ENCODE data around the gene TWNK. TPM values are rescaled to one million over a fixed set of nuclear protein-coding genes. Genes with fewer than 3 reads are reported as not detected.

TWNK gene
- total RNA-seq, 2 experiments from 2014 or later = 2.7 to 2.8 TPM

DNA sequence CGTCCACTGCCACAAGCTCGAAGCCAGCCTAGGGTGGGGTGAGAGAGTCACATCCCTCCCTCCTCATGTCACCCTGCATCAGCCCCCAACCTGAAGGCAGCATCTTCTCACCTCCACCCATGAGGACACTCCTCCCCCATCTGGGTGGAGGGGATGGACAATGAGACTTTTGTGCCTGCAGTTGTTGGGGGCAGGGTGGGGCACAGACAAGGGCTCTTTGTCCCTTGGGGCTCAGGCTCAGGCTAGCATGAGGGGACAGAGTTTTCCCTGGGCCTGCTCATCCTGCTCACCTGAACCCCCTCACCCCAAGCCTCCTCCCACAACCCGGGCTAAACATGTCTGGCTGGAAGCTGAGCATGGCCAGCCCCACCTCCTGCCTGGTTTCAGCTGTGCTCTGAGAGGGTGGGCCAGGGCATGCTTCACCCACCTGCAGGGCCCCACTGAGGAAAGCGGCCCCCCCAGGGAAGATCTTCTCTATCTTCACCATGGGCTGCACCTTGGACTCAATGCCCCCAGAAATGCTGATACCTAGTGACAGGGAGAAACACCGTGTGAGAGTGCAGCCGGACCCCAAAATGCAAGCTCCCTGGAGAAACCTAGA is 21.6 kb downstream of the TWNK start:
- CTCF ChIA-PET = interaction anchor here (1.5 kb wide), 1 partner anchor 11 kb away, joined by 5 read pairs; no protein-coding TSS in a partner anchor
- ATAC-seq (ENCODE audit: poor library complexity) (no peak), DNase-seq (no peak)
- Mint-ChIP-seq H3K9me3 (no peaks in the 10 kb centered on the region), H3K4me3 (no peak overlapping the region), H3K27ac (no peak overlapping the region), H3K4me1 (ENCODE audit: low read depth) (peaks cover 9% of the 10 kb centered on the region), H3K36me3 (ENCODE audit: low read depth) (no peaks in the 10 kb centered on the region), H3K27me3 (peaks cover 6% of the 10 kb centered on the region)
- intact Hi-C loops (cut with DNase I, micrococcal nuclease) = no loop called here
- peaks cover 2% of the 10 kb centered on the region for H3K36me3 ChIP-seq (ENCODE audit: insufficient read depth, low read length)
- no peak overlapping the region for H3K27ac ChIP-seq (ENCODE audit: low read depth in 1 of 2, low read length in 2 of 2)
- no peaks in the 10 kb centered on the region for H3K27me3 ChIP-seq (ENCODE audit: control insufficient read depth in 1 of 2, insufficient read depth in 2 of 2, low read length in 2 of 2)
- H3K9me3 ChIP-seq (ENCODE audit: control insufficient read depth in 1 of 2, insufficient read depth in 1 of 2, low read length in 2 of 2) = no peaks in the 10 kb centered on the region
- H3K4me1 ChIP-seq (ENCODE audit: insufficient read depth, low read length) = peaks cover 13% of the 10 kb centered on the region
- TF ChIP-seq, protein P1, sequence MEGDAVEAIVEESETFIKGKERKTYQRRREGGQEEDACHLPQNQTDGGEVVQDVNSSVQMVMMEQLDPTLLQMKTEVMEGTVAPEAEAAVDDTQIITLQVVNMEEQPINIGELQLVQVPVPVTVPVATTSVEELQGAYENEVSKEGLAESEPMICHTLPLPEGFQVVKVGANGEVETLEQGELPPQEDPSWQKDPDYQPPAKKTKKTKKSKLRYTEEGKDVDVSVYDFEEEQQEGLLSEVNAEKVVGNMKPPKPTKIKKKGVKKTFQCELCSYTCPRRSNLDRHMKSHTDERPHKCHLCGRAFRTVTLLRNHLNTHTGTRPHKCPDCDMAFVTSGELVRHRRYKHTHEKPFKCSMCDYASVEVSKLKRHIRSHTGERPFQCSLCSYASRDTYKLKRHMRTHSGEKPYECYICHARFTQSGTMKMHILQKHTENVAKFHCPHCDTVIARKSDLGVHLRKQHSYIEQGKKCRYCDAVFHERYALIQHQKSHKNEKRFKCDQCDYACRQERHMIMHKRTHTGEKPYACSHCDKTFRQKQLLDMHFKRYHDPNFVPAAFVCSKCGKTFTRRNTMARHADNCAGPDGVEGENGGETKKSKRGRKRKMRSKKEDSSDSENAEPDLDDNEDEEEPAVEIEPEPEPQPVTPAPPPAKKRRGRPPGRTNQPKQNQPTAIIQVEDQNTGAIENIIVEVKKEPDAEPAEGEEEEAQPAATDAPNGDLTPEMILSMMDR (IDR thresholded peaks at IDR 0.05) = no peak
- POLR2A ChIA-PET = no interaction called here
- H3K4me3 ChIP-seq (ENCODE audit: low read length) = no peak overlapping the region

DNA sequence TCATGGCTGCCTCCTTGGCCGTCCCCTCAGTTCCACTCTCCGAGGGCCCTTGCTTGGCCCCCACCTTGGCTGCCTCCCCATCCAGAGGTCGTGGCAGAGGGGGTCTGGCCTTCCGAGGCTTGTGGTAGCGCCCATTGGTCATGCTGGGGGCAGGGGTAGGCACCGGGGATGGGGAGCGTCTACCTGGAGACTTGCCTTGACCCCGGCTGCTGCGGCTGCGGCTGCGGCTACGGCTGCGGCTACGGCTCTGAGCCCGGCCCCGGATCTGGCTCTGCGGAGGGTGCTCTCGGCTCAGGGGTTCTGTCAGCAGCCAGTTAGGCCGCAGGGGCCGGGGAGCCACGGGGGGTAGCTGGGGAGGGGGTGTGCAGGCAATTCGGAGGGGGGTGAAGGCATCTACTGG is 23.0 kb downstream of the TWNK start:
- H3K9me3 Mint-ChIP-seq = no peaks in the 10 kb centered on the region
- TF ChIP-seq, protein P1 (IDR thresholded peaks at IDR 0.05) = no peak

DNA sequence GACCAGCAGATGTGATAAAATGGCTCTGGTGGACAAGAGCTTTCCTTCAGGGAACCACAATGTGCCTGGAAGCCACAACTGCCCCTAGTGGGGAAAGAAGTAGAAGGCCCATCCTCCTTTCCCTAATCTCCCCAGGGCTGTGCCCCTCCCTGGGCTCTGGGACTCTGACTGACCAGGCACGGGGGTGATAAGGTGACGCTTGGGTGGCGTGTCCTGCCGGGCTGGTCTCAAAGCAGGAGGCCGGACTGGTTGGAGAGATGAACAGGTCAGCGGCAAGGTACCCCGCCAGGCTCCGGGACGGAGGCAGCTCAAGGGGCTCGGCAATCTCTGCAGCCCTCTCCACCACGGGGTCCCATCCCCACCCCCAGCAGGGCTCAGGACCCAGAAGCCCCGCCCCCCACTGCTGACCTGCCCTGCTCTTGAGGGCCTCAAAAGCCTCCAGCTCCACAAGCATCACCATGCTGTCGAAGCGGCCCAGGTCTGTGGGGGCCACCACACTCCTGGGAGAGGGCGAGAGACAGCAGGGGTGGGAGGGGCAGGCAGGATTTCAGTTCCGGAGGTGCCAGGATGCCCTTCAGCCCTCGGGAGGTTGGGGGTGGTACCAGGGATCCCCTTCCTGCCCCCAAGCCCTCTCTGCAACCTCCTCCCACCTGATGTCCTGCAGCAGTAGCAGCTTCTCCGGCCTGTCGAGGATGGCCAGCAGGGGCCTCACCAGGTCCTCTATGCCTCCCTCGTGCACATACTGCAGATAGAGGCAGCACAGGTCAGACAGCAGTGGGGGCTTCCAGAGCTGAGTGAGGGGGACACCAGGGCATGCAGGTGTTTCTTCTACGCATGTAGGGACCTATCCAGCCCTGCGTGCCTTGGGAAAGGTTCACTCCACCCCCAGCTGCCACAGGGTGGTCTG is 24.4 kb downstream of the TWNK start:
- Mint-ChIP-seq H3K9me3 (no peaks in the 10 kb centered on the region), H3K4me1 (ENCODE audit: low read depth) (peaks cover 16% of the 10 kb centered on the region), H3K27me3 (peaks cover 31% of the 10 kb centered on the region), H3K36me3 (ENCODE audit: low read depth) (no peaks in the 10 kb centered on the region), H3K4me3 (no peak overlapping the region), H3K27ac (no peak overlapping the region)
- Histone ChIP-seq H3K4me1 (ENCODE audit: insufficient read depth, low read length) (peaks cover 19% of the 10 kb centered on the region), H3K9me3 (ENCODE audit: control insufficient read depth in 1 of 2, insufficient read depth in 1 of 2, low read length in 2 of 2) (no peaks in the 10 kb centered on the region), H3K4me3 (ENCODE audit: low read length) (no peak overlapping the region), H3K27ac (ENCODE audit: low read depth in 1 of 2, low read length in 2 of 2) (no peak overlapping the region), H3K36me3 (ENCODE audit: insufficient read depth, low read length) (no peaks in the 10 kb centered on the region), H3K27me3 (ENCODE audit: control insufficient read depth in 1 of 2, insufficient read depth in 2 of 2, low read length in 2 of 2) (peaks cover 11 to 13% of the 10 kb centered on the region in 2 experiments)
- no peak for DNase-seq
- ChIA-PET POLR2A (no interaction called here), CTCF (interaction anchor here (1.2 kb wide), 1 partner anchor 450 kb away, joined by 3 read pairs; no protein-coding TSS in a partner anchor)
- ATAC-seq (ENCODE audit: poor library complexity) = no peak
- TF ChIP-seq, protein P1 (IDR thresholded peaks at IDR 0.05) = no peak
- intact Hi-C loops (cut with DNase I, micrococcal nuclease) = loop anchor here (2.0 to 10.0 kb wide), 3 partner anchors 43 to 339 kb away; partner anchors contain the start of genes KAZALD1 (in 1 of the 2) and SEMA4G (in 1 of the 2)

More for the DNA sequence above, 23.0 kb downstream of the TWNK start:
- Histone ChIP-seq H3K36me3 (ENCODE audit: insufficient read depth, low read length) (peaks cover 2% of the 10 kb centered on the region), H3K4me3 (ENCODE audit: low read length) (no peak overlapping the region), H3K27me3 (ENCODE audit: control insufficient read depth in 1 of 2, insufficient read depth in 2 of 2, low read length in 2 of 2) (no peaks in the 10 kb centered on the region), H3K9me3 (ENCODE audit: control insufficient read depth in 1 of 2, insufficient read depth in 1 of 2, low read length in 2 of 2) (no peaks in the 10 kb centered on the region), H3K4me1 (ENCODE audit: insufficient read depth, low read length) (peaks cover 19% of the 10 kb centered on the region), H3K27ac (ENCODE audit: low read depth in 1 of 2, low read length in 2 of 2) (no peak overlapping the region)
- intact Hi-C loops (cut with DNase I, micrococcal nuclease) = loop anchor here in 1 of 2 experiments (5.0 to 10.0 kb wide), 2 partner anchors 54 to 338 kb away; partner anchors contain the start of gene KAZALD1
- ChIA-PET CTCF (no interaction called here), POLR2A (no interaction called here)
- Mint-ChIP-seq H3K27me3 (peaks cover 20% of the 10 kb centered on the region), H3K4me1 (ENCODE audit: low read depth) (peaks cover 16% of the 10 kb centered on the region), H3K27ac (no peak overlapping the region), H3K36me3 (ENCODE audit: low read depth) (no peaks in the 10 kb centered on the region), H3K4me3 (no peak overlapping the region)
- DNase-seq = no peak
- no peak for ATAC-seq (ENCODE audit: poor library complexity)
